ENCODE results near the gene MAPKAP1.

DNA sequence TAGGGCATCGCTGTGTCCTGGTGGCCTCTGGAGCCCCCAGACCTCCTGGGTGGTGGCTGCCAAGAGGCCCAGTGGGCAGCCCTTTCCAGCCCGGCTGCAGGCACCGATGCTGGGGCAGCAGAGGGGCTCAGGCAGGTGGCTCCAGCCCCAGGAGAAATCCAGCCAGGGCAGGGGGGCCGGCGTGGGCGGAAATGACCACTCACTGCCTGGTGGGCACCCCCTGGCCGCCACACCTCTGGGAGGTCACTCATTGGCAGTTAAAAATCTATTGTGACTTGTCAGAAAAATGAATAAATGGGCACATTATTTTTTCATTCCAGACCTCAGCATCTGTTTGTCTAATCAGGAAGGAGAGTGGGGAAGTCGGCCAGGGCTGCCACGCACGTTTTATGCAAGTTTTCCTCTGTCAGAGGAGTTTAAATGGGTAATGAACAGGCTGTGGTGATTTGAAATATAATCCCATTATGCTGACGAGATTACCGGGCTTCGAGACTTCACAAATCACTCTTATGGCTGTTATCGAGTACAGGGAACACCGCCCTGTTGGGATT is 273.5 kb downstream of the MAPKAP1 start:
- TF ChIP-seq, protein P1, sequence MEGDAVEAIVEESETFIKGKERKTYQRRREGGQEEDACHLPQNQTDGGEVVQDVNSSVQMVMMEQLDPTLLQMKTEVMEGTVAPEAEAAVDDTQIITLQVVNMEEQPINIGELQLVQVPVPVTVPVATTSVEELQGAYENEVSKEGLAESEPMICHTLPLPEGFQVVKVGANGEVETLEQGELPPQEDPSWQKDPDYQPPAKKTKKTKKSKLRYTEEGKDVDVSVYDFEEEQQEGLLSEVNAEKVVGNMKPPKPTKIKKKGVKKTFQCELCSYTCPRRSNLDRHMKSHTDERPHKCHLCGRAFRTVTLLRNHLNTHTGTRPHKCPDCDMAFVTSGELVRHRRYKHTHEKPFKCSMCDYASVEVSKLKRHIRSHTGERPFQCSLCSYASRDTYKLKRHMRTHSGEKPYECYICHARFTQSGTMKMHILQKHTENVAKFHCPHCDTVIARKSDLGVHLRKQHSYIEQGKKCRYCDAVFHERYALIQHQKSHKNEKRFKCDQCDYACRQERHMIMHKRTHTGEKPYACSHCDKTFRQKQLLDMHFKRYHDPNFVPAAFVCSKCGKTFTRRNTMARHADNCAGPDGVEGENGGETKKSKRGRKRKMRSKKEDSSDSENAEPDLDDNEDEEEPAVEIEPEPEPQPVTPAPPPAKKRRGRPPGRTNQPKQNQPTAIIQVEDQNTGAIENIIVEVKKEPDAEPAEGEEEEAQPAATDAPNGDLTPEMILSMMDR (IDR thresholded peaks at IDR 0.05), result no peak
- no peak for TF ChIP-seq POLR2A (IDR thresholded peaks at IDR 0.05)
